Mucosa of rectum (tissue), 2 donors: Measurements from ENCODE around the gene SLC38A5.

Experiments
- H3K27ac ChIP-seq, 2 donors: one replicate each; pipeline ENCODE4 v1.7.0; 2013; ENCODE audit warnings: inconsistent platforms in 2 of 2, low read depth in 2 of 2, low read length in 2 of 2
- H3K27me3 ChIP-seq, 2 donors: one replicate each; pipeline ENCODE4 v1.7.0; 2013; ENCODE audit warnings: low read length in 2 of 2; ENCODE audit not compliant: control insufficient read depth in 2 of 2, insufficient read depth in 2 of 2
- H3K36me3 ChIP-seq, 2 donors: one replicate each; pipeline ENCODE4 v1.7.0; 2013; ENCODE audit warnings: low read length in 2 of 2; ENCODE audit not compliant: control insufficient read depth in 2 of 2, insufficient read depth in 2 of 2
- H3K4me1 ChIP-seq, 2 donors: one replicate each; pipeline ENCODE4 v1.7.0; 2013; ENCODE audit warnings: low read length in 2 of 2, mild to moderate bottlenecking in 1 of 2; ENCODE audit not compliant: control insufficient read depth in 2 of 2, insufficient read depth in 2 of 2
- H3K4me3 ChIP-seq, 2 donors: one replicate each; pipeline ENCODE4 v1.7.0; 2013; ENCODE audit warnings: low read length in 2 of 2
- H3K9ac ChIP-seq, 2 donors: one replicate each; pipeline ENCODE4 v1.7.0; 2013; ENCODE audit warnings: low read length in 2 of 2, low read depth in 1 of 2, mild to moderate bottlenecking in 1 of 2
- H3K9me3 ChIP-seq, 2 donors: one replicate each; pipeline ENCODE4 v1.7.0; 2013; ENCODE audit warnings: low read length in 2 of 2; ENCODE audit not compliant: control insufficient read depth in 2 of 2
- donor health status: healthy.
- donor health status: Normal muscosa, but diverticular disease.

The SLC38A5 gene

DNA sequence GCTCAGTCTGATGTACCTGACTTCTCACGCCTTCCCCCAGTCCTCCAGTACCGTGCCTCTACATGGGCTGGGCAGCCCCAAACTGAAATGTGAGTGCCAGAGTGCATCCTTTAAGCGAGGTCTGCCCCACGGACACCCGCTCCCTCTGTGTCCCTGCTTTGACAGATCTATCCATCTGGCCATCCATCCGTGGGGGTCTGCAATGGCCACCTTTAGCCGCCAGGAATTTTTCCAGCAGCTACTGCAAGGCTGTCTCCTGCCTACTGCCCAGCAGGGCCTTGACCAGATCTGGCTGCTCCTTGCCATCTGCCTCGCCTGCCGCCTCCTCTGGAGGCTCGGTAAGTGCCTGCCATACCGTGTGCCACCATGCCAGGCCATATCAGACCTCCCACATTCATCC is 39.6 kb upstream of the SLC38A5 start:
- peaks cover 0 to 3% of the 10 kb centered on the region in 2 donors for H3K27me3 ChIP-seq
- no peak overlapping the region for H3K27ac ChIP-seq
- no peaks in the 10 kb centered on the region for H3K36me3 ChIP-seq
- peaks cover 0 to 4% of the 10 kb centered on the region in 2 donors for H3K4me1 ChIP-seq
- no peaks in the 10 kb centered on the region for H3K9me3 ChIP-seq
- peak overlapping the region; percentile 73 to 75 for H3K4me3 ChIP-seq
- peak overlapping the region; percentile 70 to 76 for H3K9ac ChIP-seq

DNA sequence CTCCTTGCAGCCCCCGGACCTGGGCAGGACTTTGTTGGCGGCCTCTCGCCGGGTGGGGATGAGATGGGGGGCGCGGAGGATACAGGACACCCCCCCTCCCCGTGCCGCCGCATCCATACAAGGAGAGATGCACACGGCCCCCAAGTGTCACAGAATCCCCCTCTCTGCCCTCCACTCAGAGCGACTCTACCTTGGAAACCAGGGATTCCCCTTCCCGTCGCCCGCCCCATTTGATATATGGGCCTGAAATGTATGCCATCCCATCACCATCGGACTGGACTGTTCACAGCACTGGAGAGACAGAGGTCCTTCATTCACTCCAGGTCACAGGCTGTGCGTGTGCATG is 39.2 kb upstream of the SLC38A5 start:
- Histone ChIP-seq H3K36me3 (no peaks in the 10 kb centered on the region), H3K27ac (peak overlapping the region in 1 of 2 donors; percentile 72), H3K27me3 (peaks cover 0 to 3% of the 10 kb centered on the region in 2 donors), H3K4me3 (peak overlapping the region; percentile 73 to 75), H3K4me1 (peaks cover 0 to 4% of the 10 kb centered on the region in 2 donors), H3K9ac (peak overlapping the region; percentile 70 to 76), H3K9me3 (no peaks in the 10 kb centered on the region)

GRCh38 chrX:48508400-48509244 is 38.6 kb upstream of the SLC38A5 start, which contains the start of gene PORCN:
Gene PORCN, plus strand, starts transcription at chrX:48508992. Its CDS starts 829 bp downstream, at chrX:48509821.
- Histone ChIP-seq H3K36me3 (no peaks in the 10 kb centered on the region), H3K27ac (peak within 1 kb of the TSS; percentile 65 to 72), H3K4me3 (peak within 1 kb of the TSS; percentile 73 to 84), H3K9ac (peak within 1 kb of the TSS; percentile 70 to 76), H3K4me1 (peaks cover 0 to 4% of the 10 kb centered on the region in 2 donors), H3K9me3 (no peaks in the 10 kb centered on the region), H3K27me3 (peaks cover 0 to 3% of the 10 kb centered on the region in 2 donors)

- Histone ChIP-seq H3K36me3 (no peaks in the 10 kb centered on the region), H3K9ac (no peak overlapping the region), H3K27ac (no peak overlapping the region)
Measured at GRCh38 chrX:48507246-48507645, 37.2 kb upstream of the SLC38A5 start.

DNA sequence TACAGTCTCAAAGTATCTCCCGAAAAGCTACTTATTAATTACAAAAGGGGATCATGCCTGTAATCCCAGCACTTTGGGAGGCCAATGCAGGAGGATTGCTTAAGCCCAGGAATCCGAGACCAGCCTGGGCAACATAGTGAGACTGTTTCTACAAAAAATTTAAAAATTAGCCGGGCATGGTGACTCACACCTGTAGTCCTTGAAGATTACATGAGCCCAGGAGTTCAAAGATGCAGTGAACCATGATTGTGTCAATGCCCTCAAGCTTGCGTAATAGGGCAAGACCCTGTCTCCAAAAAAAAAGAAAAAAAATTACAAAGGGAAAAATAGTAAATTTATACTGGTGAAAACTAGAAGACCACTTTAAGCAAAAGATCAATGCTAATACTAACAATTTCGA is 35.4 kb upstream of the SLC38A5 start:
- peaks cover 0 to 2% of the 10 kb centered on the region in 2 donors for H3K27me3 ChIP-seq
- no peaks in the 10 kb centered on the region for H3K36me3 ChIP-seq
- no peaks in the 10 kb centered on the region for H3K9me3 ChIP-seq
- H3K4me1 ChIP-seq: peaks cover 0 to 4% of the 10 kb centered on the region in 2 donors
- no peak overlapping the region for H3K9ac ChIP-seq
- H3K4me3 ChIP-seq: no peak overlapping the region
- H3K27ac ChIP-seq: no peak overlapping the region

More at GRCh38 chrX:48507246-48507645, 37.2 kb upstream of the SLC38A5 start:
- Histone ChIP-seq H3K4me3 (no peak overlapping the region), H3K9me3 (no peaks in the 10 kb centered on the region), H3K4me1 (peaks cover 0 to 4% of the 10 kb centered on the region in 2 donors), H3K27me3 (peaks cover 0 to 2% of the 10 kb centered on the region in 2 donors)

- H3K9ac ChIP-seq: no peak overlapping the region
- H3K27me3 ChIP-seq: peaks cover 0 to 2% of the 10 kb centered on the region in 2 donors
Measured at GRCh38 chrX:48504261-48504660, 34.2 kb upstream of the SLC38A5 start.

DNA sequence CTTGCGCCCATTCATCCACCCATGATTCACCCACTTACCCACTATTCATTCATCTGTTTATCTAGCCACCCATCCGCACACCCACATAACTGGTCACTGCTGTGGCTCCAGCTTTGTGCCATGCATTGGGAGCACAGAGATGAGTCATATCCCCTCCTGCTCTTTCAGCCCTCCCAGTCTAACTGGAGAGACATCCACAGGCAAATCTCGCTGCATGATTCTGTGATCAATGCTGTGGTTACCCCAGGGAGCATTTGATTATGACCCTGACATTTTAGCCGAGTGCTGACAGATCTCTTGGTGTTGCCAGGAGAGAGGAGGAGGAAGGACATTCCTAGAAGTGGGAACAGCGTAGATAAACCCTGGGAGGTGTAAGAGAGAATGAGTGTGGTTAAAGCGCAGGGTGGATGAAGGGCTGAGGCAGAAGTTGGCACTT is 28.3 kb upstream of the SLC38A5 start:
- no peak overlapping the region for H3K9ac ChIP-seq
- no peaks in the 10 kb centered on the region for H3K9me3 ChIP-seq
- H3K4me3 ChIP-seq: no peak overlapping the region
- H3K27ac ChIP-seq: no peak overlapping the region
- H3K27me3 ChIP-seq: peaks cover 0 to 2% of the 10 kb centered on the region in 2 donors
- H3K4me1 ChIP-seq: no peaks in the 10 kb centered on the region
- no peaks in the 10 kb centered on the region for H3K36me3 ChIP-seq

More at GRCh38 chrX:48504261-48504660, 34.2 kb upstream of the SLC38A5 start:
- no peak overlapping the region for H3K4me3 ChIP-seq
- no peaks in the 10 kb centered on the region for H3K4me1 ChIP-seq
- H3K27ac ChIP-seq: no peak overlapping the region
- no peaks in the 10 kb centered on the region for H3K36me3 ChIP-seq
- H3K9me3 ChIP-seq: no peaks in the 10 kb centered on the region

GRCh38 chrX:48497871-48498270 is 27.8 kb upstream of the SLC38A5 start:
- H3K4me1 ChIP-seq: no peaks in the 10 kb centered on the region
- H3K9me3 ChIP-seq: no peaks in the 10 kb centered on the region
- H3K9ac ChIP-seq: no peak overlapping the region
- peaks cover 0 to 2% of the 10 kb centered on the region in 2 donors for H3K27me3 ChIP-seq
- no peak overlapping the region for H3K27ac ChIP-seq
- no peak overlapping the region for H3K4me3 ChIP-seq
- no peaks in the 10 kb centered on the region for H3K36me3 ChIP-seq

- Histone ChIP-seq H3K9me3 (no peaks in the 10 kb centered on the region), H3K36me3 (no peaks in the 10 kb centered on the region), H3K27ac (no peak overlapping the region), H3K9ac (no peak overlapping the region), H3K4me1 (no peaks in the 10 kb centered on the region), H3K4me3 (no peak overlapping the region), H3K27me3 (peaks cover 0 to 2% of the 10 kb centered on the region in 2 donors)
Measured at GRCh38 chrX:48496660-48497059, 26.6 kb upstream of the SLC38A5 start.

DNA sequence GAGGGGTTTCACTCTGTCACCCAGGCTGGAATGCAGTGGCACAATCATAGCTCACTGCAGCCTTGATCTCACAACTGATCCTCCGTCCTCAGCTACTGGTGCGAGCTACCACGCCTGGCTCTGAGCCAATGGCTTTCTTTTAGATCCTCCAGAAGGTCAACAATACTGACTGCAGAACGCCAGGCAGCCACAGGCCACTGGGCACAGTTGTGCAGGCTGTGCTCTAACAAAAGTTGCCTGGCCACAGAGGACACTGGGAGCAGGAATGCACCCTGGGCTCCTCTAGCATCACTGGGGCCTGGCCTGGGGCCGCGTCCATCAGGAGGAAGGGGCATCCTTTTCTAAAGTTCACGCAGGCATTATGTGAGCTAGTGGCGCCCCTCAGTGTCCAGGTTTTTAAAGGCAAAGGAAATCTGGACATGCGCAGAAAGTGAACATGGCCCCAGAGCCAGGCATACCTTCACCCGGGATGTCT is 23.9 kb upstream of the SLC38A5 start:
- no peak overlapping the region for H3K27ac ChIP-seq
- H3K9me3 ChIP-seq: no peaks in the 10 kb centered on the region
- H3K27me3 ChIP-seq: peaks cover 0 to 2% of the 10 kb centered on the region in 2 donors
- H3K36me3 ChIP-seq: no peaks in the 10 kb centered on the region
- no peaks in the 10 kb centered on the region for H3K4me1 ChIP-seq
- no peak overlapping the region for H3K9ac ChIP-seq
- H3K4me3 ChIP-seq: no peak overlapping the region
